C4-2B (cell line): ENCODE data around the gene ENTPD1.

ENCODE experiments used
- H3K27ac ChIP-seq: fragments of 450-650 bp; 2 replicates; pipeline ENCODE4 v1.5.1; 2017
- CTCF ChIP-seq: fragments of 450-650 bp; conservative IDR thresholded peaks from 2 replicates; pipeline ENCODE4 v1.5.1; 2017; ENCODE audit warnings: mild to moderate bottlenecking
- ZFX ChIP-seq: fragments of 450-650 bp; IDR thresholded peaks from 2 replicates; pipeline ENCODE4 v1.6.1; 2017

Gene ENTPD1

DNA sequence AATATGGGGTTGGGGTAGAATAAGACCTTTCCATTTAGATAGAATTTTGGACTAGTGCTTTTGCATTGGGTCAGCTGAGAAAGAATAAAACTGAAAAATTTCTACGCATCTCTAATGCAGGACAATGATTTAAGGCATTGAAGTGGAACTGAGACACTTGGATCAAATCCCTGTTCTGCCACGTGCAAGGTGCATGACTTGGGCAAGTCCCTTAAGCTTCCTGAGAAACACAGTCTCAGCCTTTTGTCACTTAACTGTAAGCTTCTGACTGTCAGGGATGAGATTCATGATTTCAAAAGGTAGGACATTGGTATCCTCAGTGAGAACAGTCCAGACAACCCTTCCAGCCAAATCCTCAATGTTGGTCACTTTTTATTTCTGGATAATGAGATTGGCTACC, 59.2 kb downstream of the ENTPD1 start:
- no peak overlapping the region for H3K27ac ChIP-seq
- TF ChIP-seq ZFX (no peak), CTCF (no peak)

GRCh38 chr10:95815701-95816240, 59.8 kb downstream of the ENTPD1 start:
- H3K27ac ChIP-seq = no peak overlapping the region
- TF ChIP-seq ZFX = no peak
- TF ChIP-seq CTCF = no peak

DNA sequence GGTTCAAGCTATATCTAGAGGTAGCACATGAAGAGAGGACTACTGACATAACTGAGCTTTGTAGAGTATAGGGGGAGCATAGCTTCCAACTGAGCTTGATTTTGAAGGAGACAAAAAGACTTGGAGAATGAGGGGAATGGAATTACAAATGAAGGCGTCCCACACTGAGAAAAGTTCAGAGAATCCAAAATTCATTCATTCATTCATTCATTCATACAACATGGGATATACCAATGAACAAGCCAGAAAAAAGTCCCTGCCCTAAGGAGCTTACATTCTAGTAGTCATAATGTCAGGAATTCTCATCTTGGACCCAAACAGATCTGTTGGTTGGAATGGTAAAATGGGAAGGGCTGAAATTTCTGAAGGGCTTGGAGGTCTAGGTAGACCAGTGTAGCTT, 62.0 kb downstream of the ENTPD1 start:
- H3K27ac ChIP-seq = no peak overlapping the region
- TF ChIP-seq CTCF (no peak), ZFX (no peak)

GRCh38 chr10:95818668-95819067, 62.7 kb downstream of the ENTPD1 start:
- TF ChIP-seq CTCF (no peak), ZFX (no peak)
- H3K27ac ChIP-seq = no peak overlapping the region

DNA sequence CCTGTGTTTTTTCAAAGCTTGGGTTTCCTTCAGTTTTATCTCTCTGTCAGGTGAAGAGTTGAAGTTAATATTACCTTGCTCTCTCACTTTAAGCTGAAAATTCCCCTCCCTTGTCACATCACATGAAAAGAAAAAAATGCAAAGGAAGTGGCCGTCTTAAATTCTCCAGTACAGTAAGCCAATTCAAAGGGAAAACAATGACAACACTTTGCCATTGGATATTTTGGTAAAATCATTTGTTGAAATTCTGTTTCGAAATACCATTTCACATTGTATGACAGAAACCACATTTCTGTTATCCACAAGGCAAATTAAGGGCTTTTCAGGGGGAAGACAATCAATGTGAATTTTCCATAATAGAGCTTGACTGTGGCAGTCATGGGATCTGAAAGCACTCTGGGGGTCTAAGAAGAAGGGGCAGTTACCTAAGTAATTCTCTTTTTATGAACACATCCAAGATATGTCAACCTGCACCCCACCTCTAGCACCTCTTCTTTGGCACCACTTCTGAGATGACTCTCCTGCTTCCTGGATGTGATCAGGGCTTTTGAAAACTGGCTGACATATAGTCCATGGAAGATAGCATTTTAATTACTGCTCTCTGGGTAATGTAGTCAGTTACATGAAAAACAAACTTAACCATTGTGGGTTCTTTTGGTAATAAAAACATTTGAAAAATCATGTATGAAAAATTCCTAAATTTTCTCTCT, 63.8 kb downstream of the ENTPD1 start:
- TF ChIP-seq CTCF (no peak), ZFX (no peak)
- no peak overlapping the region for H3K27ac ChIP-seq

- TF ChIP-seq ZFX (no peak), CTCF (no peak)
- no peak overlapping the region for H3K27ac ChIP-seq
Measured at GRCh38 chr10:95820363-95820762, 64.4 kb downstream of the ENTPD1 start.

DNA sequence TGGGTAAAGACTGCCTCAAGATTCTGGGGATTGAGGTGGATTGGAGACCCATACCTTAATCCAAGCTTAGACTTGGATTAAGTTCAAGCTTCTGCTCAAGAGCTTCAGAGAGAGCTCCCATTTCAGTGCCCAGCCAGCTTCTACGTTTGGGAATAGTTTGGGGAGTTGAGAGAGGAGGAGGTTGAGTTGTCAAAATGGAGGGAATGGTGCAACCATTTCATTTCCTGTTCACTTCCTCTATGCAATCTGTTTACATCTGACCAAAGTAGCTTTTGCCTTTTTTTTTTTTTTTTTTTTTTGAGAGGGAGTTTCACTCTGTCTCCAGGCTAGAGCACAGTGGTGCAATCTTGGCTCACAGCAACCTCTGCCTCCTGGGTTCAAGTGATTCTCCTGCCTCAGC, 65.8 kb downstream of the ENTPD1 start:
- H3K27ac ChIP-seq = no peak overlapping the region
- TF ChIP-seq ZFX (no peak), CTCF (no peak)
